ENCODE results near the gene SF3A1.

GRCh38 chr22:30306627-30307011 lies 50.1 kb downstream of the SF3A1 start:
- TF ChIP-seq CTCF (IDR thresholded peaks at IDR 0.05; ENCODE audit: poor library complexity): no peak
- TF ChIP-seq EZH2phosphoT487 (IDR thresholded peaks at IDR 0.05; ENCODE audit: low read depth, severe bottlenecking, unreplicated experiment): no peak

Measured in hepatocyte (in vitro differentiated cells).